PC-3 (cell line): ENCODE results near the gene LAMA2.

Experiments used
- CTCF ChIP-seq: fragments of 300-600 bp; sonication (generic); conservative IDR thresholded peaks from 2 replicates; pipeline ENCODE4 v1.5.1; 2017; ENCODE audit warnings: antibody characterized with exemption, low read depth, mild to moderate bottlenecking, low read length
- EZH2 ChIP-seq: fragments of 300-600 bp; sonication (generic); IDR thresholded peaks from one replicate; pipeline ENCODE4 v1.6.1; 2017; ENCODE audit warnings: antibody characterized with exemption, mild to moderate bottlenecking, low read length; ENCODE audit not compliant: unreplicated experiment
- EZH2phosphoT487 ChIP-seq: fragments of 300-600 bp; sonication (generic); IDR thresholded peaks from 2 replicates; pipeline ENCODE4 v1.6.1; 2018; ENCODE audit warnings: mild to moderate bottlenecking, antibody characterized with exemption, low read length, borderline replicate concordance

DNA sequence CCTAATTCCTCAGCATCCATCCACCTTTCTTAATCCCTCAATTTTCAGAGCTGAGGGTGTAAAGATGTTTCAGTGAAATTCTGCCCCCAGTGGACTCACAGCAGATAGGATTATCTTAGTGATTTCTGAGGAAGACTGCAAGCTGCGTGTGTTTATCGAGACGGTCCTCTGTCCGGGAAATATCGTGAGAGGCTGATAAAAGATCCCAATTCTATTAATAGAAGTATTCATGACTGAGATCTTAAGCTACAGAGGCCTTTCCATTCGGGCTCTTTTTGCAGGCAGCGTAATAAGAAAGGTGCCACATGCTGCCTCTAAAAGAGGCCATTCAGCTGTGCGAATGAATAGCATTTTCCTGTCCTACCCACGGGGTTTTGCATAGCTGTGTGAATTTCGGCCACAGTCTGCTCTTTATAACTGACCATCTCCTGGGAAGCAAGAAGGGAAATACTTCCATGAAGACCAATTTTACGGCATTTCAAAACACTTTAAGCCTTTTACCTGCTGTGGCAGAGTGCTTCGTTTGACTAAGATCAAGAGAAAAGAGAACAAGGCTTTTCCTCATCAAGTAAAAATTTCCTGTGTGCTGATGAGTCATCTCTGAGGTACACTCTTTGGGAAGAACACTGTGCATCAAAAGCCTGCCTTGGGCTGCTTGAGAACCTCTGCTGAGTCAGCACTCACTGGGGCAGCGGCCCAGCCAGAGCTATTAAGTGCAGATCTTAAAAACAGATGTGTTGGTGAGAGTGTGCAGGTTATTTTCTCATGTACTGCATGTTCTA lies 618.2 kb downstream of the LAMA2 start:
- TF ChIP-seq CTCF (peak; percentile 69), EZH2 (no peak), EZH2phosphoT487 (no peak)
